Activated CD4-positive, CD25-positive, alpha-beta regulatory T cell treated with anti-CD3 and anti-CD28 coated beads, Interleukin-2, amount 50 U/mL, for 16 hours (primary cell): ENCODE data around the gene METTL2B.
A peak's percentile ranks its signal among the peaks of the same experiment; 100 is the strongest.
"Not testable (repeated sequence)": the region's sequence is repeated elsewhere in the genome, so short reads cannot be mapped to it uniquely, and the experiment has no call there.

ENCODE experiments used
- DNase-seq: peaks from one replicate; pipeline ENCODE4 v3.0.0-alpha.2; 2020; ENCODE audit warnings: low read depth, low spot score

Gene METTL2B

DNA sequence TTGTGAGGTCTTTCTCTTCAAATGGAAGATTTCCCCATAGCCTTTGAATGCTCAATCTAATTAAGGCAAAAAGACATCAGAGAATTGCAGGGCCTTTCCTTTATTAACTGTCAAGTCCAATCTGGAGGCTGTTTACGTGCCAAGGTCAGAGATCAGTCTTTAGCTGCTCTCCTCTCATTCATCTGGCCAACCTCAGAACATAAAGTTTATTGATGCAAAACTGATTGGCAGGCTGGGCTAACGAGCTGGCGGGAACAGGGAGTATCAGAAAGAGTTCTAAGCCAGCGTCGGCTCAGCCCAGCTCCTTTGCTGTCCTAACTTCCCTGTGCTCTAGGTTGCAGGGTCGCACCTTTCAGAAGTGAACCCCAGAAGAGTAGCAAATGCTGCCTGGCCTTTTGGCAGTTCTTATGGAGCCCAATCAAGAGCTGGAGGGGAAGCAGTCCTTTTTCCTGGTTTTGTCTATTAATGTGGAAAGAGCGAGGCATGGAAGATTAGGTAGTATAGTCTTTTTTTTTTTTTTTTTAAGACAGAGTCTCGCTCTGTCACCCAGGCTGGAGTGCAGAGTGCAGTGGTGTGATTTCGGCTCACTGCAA, 47.5 kb downstream of the METTL2B start:
- DNase-seq, result not testable (repeated sequence)

DNA sequence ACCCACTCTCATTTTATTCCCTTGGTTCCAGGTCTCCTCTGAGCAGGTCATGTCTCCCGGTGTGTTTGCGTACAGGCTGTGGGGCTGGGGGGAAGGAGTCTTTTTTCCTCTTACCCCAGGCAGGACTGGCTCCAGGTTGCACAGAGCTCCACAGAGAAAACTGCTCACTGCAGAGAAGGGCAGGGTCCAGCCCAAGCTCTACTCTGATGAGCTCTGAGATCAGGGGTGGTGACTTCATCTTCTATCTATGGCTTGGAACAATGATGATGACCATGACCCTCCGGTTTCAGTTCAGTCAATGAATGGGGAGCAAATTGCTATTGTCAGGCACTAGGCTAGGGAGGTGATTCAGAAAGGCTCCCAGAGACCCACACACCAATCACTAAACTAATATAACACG, 49.0 kb downstream of the METTL2B start:
- not testable (repeated sequence) for DNase-seq

DNA sequence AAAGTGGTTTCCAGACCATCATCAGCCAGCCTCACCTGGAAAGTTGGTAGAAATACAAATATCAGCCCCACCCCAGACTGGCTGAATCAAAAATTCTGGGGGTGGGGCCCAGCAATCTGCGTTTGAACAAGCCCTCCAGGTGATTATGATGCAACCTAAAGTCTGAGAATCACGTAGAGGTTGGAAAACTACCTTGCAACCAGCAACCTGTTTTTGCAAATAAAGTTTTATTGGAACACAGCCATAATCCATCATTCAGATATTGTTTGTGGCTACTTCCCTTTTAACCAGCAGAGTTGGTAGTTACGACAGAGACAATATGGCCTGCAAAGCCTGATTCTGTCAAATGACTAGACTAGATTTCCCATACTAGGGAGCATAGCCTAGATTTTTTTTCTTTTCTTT, 49.5 kb downstream of the METTL2B start:
- DNase-seq, result not testable (repeated sequence)

DNA sequence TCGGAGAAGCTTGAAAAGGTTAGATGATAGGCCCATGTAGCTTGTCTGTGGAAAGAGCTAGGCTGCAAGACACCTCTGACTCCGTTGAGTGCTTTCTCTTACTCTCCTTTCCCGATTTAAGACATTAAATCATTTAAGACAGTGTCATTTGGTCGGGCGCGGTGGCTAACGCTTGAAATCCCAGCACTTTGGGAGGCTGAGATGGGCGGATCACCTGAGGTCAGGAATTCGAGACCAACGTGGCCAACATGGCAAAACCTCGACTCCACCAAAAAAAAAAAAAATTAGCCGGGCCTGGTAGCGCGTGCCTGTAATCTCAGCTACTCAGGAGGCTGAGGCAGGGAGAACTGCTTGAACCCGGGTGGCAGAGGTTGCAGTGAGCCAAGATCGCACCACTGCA, 52.6 kb downstream of the METTL2B start:
- DNase-seq, result not testable (repeated sequence)

DNA sequence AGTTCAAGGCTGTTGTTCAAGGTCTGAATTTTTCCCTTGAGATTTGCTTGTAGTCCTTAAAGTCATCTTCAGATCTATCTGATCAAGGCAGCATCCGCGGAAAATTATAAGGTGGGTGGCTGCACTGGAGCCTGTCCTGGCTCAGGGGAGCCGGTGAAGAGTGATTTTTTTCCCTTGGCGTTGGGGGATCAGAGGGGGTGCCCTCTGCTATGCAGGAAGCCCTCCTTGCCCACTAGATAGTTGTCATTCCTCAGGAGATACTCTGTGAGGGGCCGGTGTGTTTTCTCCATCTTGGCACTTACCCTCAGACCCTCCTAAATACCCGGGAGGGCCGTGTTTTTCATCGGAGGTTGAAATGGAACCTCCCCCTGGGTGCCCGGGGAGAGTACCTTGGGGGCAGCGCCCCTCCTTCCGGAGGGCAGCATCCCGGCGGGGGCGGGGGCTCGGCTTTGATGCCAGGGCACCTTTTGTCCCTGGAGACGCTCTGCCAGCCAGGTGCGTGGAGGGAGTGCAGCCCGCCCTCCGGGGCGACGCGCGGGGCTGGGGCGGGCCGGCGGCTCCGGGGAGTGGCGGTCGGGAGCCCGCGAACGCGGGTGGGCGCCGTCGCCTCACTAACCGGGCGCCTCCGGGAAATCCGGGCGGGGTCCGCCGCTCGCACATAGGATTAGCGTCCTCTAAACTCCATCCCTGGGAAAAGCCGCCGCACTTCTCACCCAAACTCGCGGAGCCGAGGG, 53.7 kb downstream of the METTL2B start:
- DNase-seq, result not testable (repeated sequence)

DNA sequence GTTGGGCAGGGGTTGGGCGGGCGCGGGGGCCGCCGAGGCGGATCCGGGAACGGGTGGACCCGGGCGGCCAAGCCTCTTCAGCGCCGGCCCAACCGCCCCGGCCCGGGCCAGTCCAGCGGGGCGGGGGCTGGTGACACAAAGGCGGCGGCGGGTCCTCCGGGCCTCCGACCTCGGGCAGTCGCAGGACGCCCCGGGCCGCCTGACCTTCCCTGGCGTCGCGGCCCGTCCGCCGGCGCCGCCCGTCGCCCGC, 54.2 kb downstream of the METTL2B start:
- no peak for DNase-seq

DNA sequence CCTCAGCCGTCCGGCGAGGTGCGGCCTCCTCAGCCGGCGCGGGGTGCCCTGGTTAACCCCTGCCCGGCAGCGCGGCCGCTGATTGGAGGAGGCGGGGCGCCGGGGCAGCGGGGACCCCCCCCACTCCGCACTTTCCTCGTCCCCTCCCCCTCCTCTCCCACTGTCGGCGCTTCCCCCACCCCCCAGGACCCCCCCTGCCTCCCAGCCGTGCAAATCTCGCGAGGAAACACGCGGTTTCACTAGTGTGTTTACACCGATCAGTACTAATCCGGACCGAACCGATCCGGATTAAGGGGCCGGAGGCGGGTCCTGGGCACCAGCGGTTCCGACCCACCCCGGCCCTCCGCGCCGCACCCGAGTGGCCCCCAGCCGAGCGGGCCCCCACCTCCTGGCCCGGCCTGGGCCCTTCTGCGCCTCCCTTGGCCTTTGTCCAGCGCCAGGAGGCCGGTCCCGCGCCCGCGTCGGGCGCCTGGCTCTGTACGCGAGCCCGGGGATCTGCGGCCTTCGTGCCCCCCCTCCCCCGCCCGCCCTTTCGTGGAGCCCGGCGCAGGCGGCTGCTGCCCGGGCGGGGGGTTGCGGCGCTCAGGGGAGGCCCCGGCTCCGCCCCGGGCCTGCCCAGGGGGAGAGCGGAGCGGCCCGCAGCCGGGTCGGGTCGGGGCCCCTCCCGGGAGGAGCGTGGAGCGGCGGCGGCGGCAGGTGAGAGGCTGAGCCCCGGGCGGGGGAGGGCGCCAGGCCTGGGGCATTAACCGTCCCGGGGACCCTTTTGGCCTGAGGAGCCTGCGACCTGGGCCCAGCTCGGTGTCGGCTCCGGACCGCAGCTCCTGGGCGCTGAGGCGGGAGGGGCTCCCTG, 54.8 kb downstream of the METTL2B start:
- DNase-seq, result peak; percentile 59

DNA sequence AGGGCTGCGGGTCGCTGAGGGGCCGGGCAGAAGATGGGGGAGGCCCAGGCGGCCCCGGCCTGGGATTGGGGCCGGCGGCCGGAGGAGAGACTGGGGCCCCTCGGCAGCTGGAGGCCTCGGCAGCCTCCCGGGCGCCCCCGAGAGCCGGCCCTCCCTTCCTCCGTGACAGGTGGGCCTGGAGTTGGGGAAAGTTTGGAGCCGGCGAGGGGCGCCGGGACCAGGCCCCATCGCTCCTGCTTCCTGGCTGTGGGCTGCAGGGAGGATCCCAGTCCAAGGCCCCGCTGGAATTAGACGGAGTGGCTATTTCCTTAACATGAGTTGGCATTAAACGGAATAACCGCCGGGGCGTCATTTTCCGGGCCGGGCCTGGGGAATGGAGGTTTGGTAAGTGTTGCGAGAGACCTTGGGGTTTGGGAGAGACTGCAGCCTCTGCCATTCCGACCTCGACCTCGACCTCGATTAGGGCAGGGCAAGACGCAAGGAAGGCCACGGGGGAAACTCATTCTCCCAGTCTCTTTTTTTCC, 55.5 kb downstream of the METTL2B start:
- peak; percentile 4 for DNase-seq

DNA sequence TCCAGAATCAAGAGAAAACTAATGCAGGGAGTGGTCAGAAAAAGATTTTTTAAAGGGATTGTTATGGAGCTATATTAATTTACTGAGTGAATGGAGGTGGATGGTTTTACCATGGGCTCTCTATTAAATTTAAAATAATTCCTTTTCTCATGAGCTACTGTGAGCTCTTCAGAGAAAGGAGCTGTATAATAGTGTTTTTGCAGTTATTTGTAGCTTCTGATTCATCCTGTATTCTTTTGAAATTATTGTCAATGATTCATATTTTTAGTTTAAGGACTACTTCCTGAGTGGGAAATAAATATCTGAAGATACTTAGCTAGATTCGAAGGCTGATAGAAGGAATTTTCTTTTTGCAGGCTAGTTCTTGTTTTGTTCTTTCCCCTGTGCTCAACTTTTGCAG, 56.4 kb downstream of the METTL2B start:
- not testable (repeated sequence) for DNase-seq

DNA sequence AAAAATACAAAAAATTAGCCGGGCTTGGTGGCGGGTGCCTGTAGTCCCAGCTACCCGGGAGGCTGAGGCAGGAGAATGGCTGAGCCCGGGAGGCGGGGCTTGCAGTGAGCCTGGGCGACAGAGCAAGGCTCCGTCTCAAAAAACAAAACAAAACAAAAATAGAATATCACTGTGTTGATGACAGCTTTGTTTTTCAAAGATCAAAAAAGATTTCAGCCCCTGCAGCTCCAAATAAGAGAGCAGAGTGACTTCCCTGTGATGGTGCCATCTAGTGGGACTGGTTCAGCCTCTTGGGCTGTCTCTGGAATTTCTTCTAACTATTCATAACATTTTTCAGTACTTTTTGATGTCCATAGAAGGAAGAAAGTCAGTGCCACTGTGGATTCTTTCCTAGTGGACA, 60.9 kb downstream of the METTL2B start:
- not testable (repeated sequence) for DNase-seq

DNA sequence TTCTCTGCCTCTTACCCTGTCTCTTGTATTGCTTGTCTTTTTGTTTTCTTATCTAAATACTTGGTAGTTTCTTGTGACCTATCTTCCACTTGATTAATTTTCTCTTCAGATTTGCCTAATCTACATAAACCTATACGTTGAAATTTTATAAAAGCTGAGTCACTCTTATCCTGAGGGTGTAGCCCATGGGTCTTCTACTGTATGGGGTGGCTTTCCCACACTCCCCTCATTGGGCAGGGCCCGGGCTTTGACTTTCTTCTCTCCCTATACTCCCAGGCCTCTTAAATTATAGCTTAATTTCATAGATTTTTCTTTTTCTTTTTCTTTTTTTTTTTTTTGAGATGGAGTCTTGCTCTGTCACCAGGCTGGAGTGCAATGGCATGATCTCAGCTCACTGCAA, 66.0 kb downstream of the METTL2B start:
- not testable (repeated sequence) for DNase-seq

DNA sequence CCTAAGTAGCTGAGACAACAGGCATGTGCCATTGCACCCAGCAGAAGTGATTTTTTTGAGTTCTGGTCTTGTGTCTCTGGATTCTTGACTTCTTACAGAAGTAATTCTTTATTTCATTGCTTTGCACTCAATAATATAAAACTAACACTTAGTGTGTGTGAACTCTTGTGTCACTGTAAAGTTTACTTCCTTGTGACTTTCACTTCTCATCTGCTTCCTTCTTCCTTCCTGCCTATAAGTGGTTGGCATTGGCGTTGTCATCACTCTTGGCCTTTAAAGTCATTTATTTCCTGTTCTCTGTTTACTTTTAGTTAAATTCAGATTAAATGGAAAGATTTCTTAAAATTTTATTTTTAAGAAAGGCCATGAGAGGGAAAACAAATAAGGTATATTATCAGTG, 66.8 kb downstream of the METTL2B start:
- not testable (repeated sequence) for DNase-seq

DNA sequence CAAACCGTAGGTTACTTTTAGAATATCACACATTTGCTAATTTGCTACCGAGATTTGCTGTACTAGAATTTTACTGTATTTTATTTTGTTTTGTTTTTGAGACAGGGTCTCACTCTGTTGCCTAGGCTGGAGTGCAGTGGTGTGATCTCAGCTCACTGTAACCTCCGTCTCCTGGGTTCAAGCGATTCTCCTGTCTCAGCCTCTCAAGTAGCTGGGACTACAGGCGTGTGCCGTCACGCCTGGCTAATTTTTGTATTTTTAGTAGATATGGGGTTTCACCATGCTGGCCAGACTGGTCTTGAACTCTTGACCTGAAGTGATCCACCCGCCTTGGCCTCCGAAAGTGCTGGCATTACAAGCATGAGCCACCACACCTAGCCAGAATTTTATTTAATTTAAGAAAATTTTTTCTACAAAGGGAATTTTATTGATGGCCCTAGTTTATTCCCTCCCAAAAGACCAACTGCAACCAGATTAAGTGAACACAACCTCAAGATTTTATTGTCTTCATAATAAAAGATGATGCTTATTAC, 69.8 kb downstream of the METTL2B start:
- DNase-seq, result not testable (repeated sequence)

DNA sequence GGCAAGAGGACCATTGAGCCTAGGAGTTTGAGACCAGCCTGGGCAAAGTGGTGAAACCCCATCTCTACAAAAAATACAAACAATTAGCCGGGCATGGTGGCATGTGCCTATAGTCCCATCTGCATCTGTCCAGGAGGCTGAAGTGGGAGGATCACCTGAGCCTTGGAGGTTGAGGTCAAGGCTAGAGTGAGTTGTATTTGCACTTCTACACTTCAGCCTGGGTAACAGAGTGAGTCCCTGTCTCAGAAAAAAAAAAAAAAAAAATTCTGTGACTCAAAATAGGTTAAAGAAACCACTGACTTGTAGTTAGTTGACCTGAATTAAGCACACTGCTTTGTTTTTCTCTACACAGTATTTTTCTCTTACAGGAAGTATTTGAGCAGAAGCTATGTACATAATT, 74.4 kb downstream of the METTL2B start:
- no peak for DNase-seq

DNA sequence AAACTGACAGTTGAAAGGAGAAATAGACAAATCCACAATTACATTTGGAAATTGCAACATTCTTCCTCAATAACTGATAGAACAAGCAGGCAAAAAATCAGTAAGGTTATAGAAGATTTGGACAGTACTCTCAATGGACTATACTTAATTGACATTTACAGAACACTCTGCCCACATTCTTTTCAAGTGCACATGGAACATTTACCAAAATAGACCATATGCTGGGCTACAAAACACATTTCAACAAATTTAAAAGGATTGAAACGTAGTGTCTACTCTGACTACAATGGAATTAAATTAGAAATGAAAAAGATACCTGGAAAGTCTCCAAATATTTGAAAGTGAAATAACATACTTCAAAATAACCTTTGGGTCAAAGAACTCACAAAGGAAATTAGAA, 77.8 kb downstream of the METTL2B start:
- DNase-seq, result not testable (repeated sequence)
